GM12878 (cell line): Measurements from ENCODE around the gene C15orf61. TPM values are rescaled to one million over a fixed set of nuclear protein-coding genes. Genes with fewer than 3 reads are reported as not detected.

Experiments
- CBX3 ChIP-seq: fragments of 200-600 bp; sonication (generic); IDR thresholded peaks from 2 replicates; pipeline ENCODE4 v1.6.1; 2016; ENCODE audit warnings: low read depth, borderline replicate concordance
- ESRRA ChIP-seq: IDR thresholded peaks from 2 replicates; pipeline ENCODE4 v1.6.1; 2012; ENCODE audit warnings: mild to moderate bottlenecking, low read length, improper control_type of control experiment
- FOXK2 ChIP-seq: fragments of 450-650 bp; IDR thresholded peaks from 2 replicates; pipeline ENCODE4 v1.6.1; 2017; ENCODE audit warnings: mild to moderate bottlenecking, moderate library complexity
- HDAC2 ChIP-seq: fragments of 200-600 bp; sonication (generic); IDR thresholded peaks from 2 replicates; pipeline ENCODE4 v1.6.1; 2017
- MTA2 ChIP-seq: fragments of 450-650 bp; IDR thresholded peaks from 2 replicates; pipeline ENCODE4 v1.6.1; 2016; ENCODE audit warnings: low read depth, mild to moderate bottlenecking, moderate library complexity
- NR2C2 ChIP-seq: IDR thresholded peaks from 2 replicates; pipeline ENCODE4 v1.6.1; 2011; ENCODE audit warnings: borderline replicate concordance, low read depth; ENCODE audit not compliant: control insufficient read depth, insufficient read length
- PAX8 ChIP-seq: fragments of 450-650 bp; IDR thresholded peaks from 2 replicates; pipeline ENCODE4 v1.6.1; 2017; ENCODE audit warnings: mild to moderate bottlenecking, moderate library complexity
- RCOR1 ChIP-seq: conservative IDR thresholded peaks from 2 replicates; pipeline ENCODE4 v1.6.1; 2012; ENCODE audit warnings: low read depth, low read length, improper control_type of control experiment
- polyA plus RNA-seq, 11 experiments: library from polyadenylated mRNA; depleted of rRNA in 4 of 11; unstranded in 6 of 11; stranded (reverse) in 5 of 11; fragments of >200 nt; fragmentation: Nextera tagmentation in 4 of 11; fragmentation: Illumina TruSeq in 1 of 11; extraction: Ambion mirVana in 4 of 11; extraction: Trizol in 1 of 11; gene quantifications; 1 replicate in 1 of 11; 2 replicates in 10 of 11; pipeline versions ENCODE4 v1.2.1 to v1.2.3, GENCODE V29; 2011 to 2016; ENCODE audit warnings: inconsistent platforms in 2 of 11, missing spikeins in 2 of 11, low read depth in 1 of 11
- total RNA-seq, 4 experiments: library from RNA; depleted of rRNA in 3 of 4; stranded (reverse); fragments of >200 nt in 3 of 4; fragmentation: Illumina TruSeq in 1 of 4; extraction: Trizol in 1 of 4; gene quantifications; 2 replicates each; pipeline versions ENCODE4 v1.2.1 to v1.2.3, GENCODE V29; 2013 to 2021
- TF ChIP-seq, protein P1 (sequence below): fragments of 450-650 bp; formaldehyde crosslinking; IDR thresholded peaks from 2 replicates; pipeline ENCODE4 v1.4.0; 2020; ENCODE audit warnings: mild to moderate bottlenecking, moderate library complexity

Gene C15orf61
- total and polyA plus RNA-seq, 10 of the 15 experiments (the other 5 are each of a cell fraction or from before 2014, with no cell fraction given): 1.4 to 8.7 (median 4.3) TPM

DNA sequence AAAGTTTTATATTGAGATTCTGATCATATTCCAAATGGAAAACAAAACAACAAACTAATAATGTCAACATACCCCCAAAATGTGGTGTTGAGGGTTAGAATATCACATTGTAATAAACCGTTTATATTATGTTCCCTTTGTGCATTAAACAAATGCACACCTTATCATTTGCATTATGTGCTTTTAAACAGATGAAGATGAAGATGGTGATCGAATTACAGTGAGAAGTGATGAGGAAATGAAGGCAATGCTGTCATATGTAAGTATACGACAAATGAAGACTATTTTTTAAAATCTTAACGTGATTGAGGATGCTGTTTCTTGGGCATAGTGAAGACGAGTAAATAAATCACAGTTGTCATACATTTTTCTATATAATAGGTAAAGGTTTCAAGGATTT lies 42.2 kb downstream of the C15orf61 start (continued):
- TF ChIP-seq MTA2: no peak
- TF ChIP-seq CBX3: no peak
- TF ChIP-seq FOXK2: no peak
- TF ChIP-seq, protein P1, sequence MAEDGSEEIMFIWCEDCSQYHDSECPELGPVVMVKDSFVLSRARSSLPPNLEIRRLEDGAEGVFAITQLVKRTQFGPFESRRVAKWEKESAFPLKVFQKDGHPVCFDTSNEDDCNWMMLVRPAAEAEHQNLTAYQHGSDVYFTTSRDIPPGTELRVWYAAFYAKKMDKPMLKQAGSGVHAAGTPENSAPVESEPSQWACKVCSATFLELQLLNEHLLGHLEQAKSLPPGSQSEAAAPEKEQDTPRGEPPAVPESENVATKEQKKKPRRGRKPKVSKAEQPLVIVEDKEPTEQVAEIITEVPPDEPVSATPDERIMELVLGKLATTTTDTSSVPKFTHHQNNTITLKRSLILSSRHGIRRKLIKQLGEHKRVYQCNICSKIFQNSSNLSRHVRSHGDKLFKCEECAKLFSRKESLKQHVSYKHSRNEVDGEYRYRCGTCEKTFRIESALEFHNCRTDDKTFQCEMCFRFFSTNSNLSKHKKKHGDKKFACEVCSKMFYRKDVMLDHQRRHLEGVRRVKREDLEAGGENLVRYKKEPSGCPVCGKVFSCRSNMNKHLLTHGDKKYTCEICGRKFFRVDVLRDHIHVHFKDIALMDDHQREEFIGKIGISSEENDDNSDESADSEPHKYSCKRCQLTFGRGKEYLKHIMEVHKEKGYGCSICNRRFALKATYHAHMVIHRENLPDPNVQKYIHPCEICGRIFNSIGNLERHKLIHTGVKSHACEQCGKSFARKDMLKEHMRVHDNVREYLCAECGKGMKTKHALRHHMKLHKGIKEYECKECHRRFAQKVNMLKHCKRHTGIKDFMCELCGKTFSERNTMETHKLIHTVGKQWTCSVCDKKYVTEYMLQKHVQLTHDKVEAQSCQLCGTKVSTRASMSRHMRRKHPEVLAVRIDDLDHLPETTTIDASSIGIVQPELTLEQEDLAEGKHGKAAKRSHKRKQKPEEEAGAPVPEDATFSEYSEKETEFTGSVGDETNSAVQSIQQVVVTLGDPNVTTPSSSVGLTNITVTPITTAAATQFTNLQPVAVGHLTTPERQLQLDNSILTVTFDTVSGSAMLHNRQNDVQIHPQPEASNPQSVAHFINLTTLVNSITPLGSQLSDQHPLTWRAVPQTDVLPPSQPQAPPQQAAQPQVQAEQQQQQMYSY (CRISPR knock-in tag): no peak
- no peak for TF ChIP-seq ESRRA
- TF ChIP-seq HDAC2: no peak
- no peak for TF ChIP-seq PAX8
- TF ChIP-seq RCOR1: no peak
- TF ChIP-seq NR2C2: no peak
- TF ChIP-seq, all 136 proteins: peak for 0
